GM23338 (cell line): ENCODE data around the gene ABCF1. TPM values are rescaled to one million over a fixed set of nuclear protein-coding genes. Genes with fewer than 3 reads are reported as not detected.

Experiments used
- ATAC-seq: fragments of 200-7000 bp; cut with Tn5 transposase; 3 replicates; pipeline ENCODE4 v1.9.1; 2020
- DNase-seq: peaks from one replicate; pipeline ENCODE4 v3.0.0-alpha.2; 2015; ENCODE audit warnings: low spot score
- H2AFZ ChIP-seq: fragments of 200-600 bp; sonication (generic); 2 replicates; pipeline ENCODE4 v1.8.0; 2016; ENCODE audit warnings: antibody characterized with exemption, mild to moderate bottlenecking, moderate library complexity
- H3F3A ChIP-seq: fragments of 200-600 bp; sonication (generic); replicated peaks from 2 replicates; pipeline ENCODE4 v1.8.0; 2017; ENCODE audit warnings: antibody characterized with exemption, mixed run types, low read depth
- H3K27ac ChIP-seq: fragments of 200-600 bp; sonication (generic); 2 replicates; pipeline ENCODE4 v1.6.1; 2016; ENCODE audit warnings: low read depth
- H3K27me3 ChIP-seq: fragments of 200-600 bp; sonication (generic); 2 replicates; pipeline ENCODE4 v1.8.0; 2016; ENCODE audit warnings: mild to moderate bottlenecking, mixed run types, moderate library complexity; ENCODE audit not compliant: insufficient read depth
- H3K36me3 ChIP-seq: fragments of 200-600 bp; sonication (generic); 2 replicates; pipeline ENCODE4 v1.8.0; 2016; ENCODE audit warnings: mild to moderate bottlenecking; ENCODE audit not compliant: insufficient read depth
- H3K4me1 ChIP-seq: fragments of 200-600 bp; sonication (generic); 2 replicates; pipeline ENCODE4 v1.8.0; 2016; ENCODE audit warnings: mild to moderate bottlenecking, moderate library complexity; ENCODE audit not compliant: insufficient read depth
- H3K4me2 ChIP-seq: fragments of 200-600 bp; sonication (generic); 2 replicates; pipeline ENCODE4 v1.7.1; 2017; ENCODE audit warnings: mixed run types
- H3K4me3 ChIP-seq: fragments of 200-600 bp; sonication (generic); 2 replicates; pipeline ENCODE4 v1.6.1; 2016; ENCODE audit warnings: mixed run types
- H3K79me2 ChIP-seq: fragments of 200-600 bp; sonication (generic); replicated peaks from 2 replicates; pipeline ENCODE4 v1.8.0; 2017; ENCODE audit warnings: mild to moderate bottlenecking; ENCODE audit not compliant: insufficient read depth
- H3K9me2 ChIP-seq: fragments of 200-600 bp; sonication (generic); 2 replicates; pipeline ENCODE4 v1.8.0; 2017; ENCODE audit not compliant: insufficient read depth
- H4K20me1 ChIP-seq: fragments of 200-600 bp; sonication (generic); replicated peaks from 2 replicates; pipeline ENCODE4 v1.8.0; 2017; ENCODE audit warnings: mild to moderate bottlenecking; ENCODE audit not compliant: insufficient read depth
- H3K27ac Mint-ChIP-seq: 2 replicates; pipeline ENCODE4 v1.8.0; 2020; ENCODE audit warnings: inconsistent platforms, mild to moderate bottlenecking, moderate library complexity, mixed read lengths
- H3K27me3 Mint-ChIP-seq: 3 replicates; pipeline ENCODE4 v1.8.0; 2022; ENCODE audit warnings: low read depth, mild to moderate bottlenecking, moderate library complexity, mixed read lengths, inconsistent platforms; ENCODE audit not compliant: insufficient read depth, poor library complexity
- H3K36me3 Mint-ChIP-seq: 3 replicates; pipeline ENCODE4 v1.8.0; 2021; ENCODE audit warnings: low read depth, mild to moderate bottlenecking, inconsistent platforms, moderate library complexity, mixed read lengths
- H3K4me1 Mint-ChIP-seq: 3 replicates; pipeline ENCODE4 v1.8.0; 2020; ENCODE audit warnings: mild to moderate bottlenecking, inconsistent platforms, mixed read lengths
- H3K4me3 Mint-ChIP-seq: 3 replicates; pipeline ENCODE4 v1.8.0; 2021; ENCODE audit warnings: moderate library complexity, mild to moderate bottlenecking, inconsistent platforms, mixed read lengths
- H3K9me3 Mint-ChIP-seq: 3 replicates; pipeline ENCODE4 v1.8.0; 2020; ENCODE audit warnings: moderate library complexity, mild to moderate bottlenecking, inconsistent platforms, mixed read lengths
- CREB1 ChIP-seq: fragments of 250-450 bp; sonication (Bioruptor Pico); IDR thresholded peaks from 2 replicates; pipeline ENCODE4 v1.5.0; 2020; ENCODE audit warnings: low read depth, mild to moderate bottlenecking, moderate library complexity
- EZH2 ChIP-seq: fragments of 200-600 bp; sonication (generic); IDR thresholded peaks from one replicate; pipeline ENCODE4 v1.8.0; 2017; ENCODE audit warnings: antibody characterized with exemption, mild to moderate bottlenecking, low read depth; ENCODE audit not compliant: unreplicated experiment
- EZH2phosphoT487 ChIP-seq: fragments of 200-600 bp; sonication (generic); IDR thresholded peaks from one replicate; pipeline ENCODE4 v1.8.1; 2018; ENCODE audit warnings: antibody characterized with exemption; ENCODE audit not compliant: unreplicated experiment
- JUNB ChIP-seq: IDR thresholded peaks from one replicate; pipeline ENCODE4 v1.6.1; 2016; ENCODE audit warnings: antibody characterized with exemption; ENCODE audit not compliant: unreplicated experiment
- POLR2AphosphoS5 ChIP-seq: IDR thresholded peaks from 2 replicates; pipeline ENCODE4 v1.6.1; 2016; ENCODE audit warnings: antibody characterized with exemption, low read depth
- polyA plus RNA-seq: library from polyadenylated mRNA; unstranded; fragments of >200 nt; fragmentation: Nextera tagmentation; extraction: Ambion mirVana; gene quantifications from 2 replicates; pipeline ENCODE4 v1.2.1, GENCODE V29; 2016
- total RNA-seq: library from RNA; depleted of rRNA; stranded (reverse); fragments of >200 nt; shearing (Covaris generic); gene quantifications from 2 replicates; pipeline ENCODE4 v1.2.3, GENCODE V29; 2014
- TF ChIP-seq, protein P1 (sequence below): IDR thresholded peaks from 2 replicates; pipeline ENCODE4 v1.6.1; 2016; ENCODE audit warnings: antibody characterized with exemption
- TF ChIP-seq, protein P2 (sequence below): fragments of 250-450 bp; sonication (Bioruptor Pico); IDR thresholded peaks from 2 replicates; pipeline ENCODE4 v1.5.0; 2020; ENCODE audit warnings: mild to moderate bottlenecking, moderate library complexity

Gene ABCF1
- total and polyA plus RNA-seq, 2 experiments from 2014 or later, result 92.6 to 244 TPM

- peaks cover 14% of the 10 kb centered on the region for H3K4me1 Mint-ChIP-seq
- Histone ChIP-seq H3K9me2 (no peaks in the 10 kb centered on the region), H3K27me3 (no peaks in the 10 kb centered on the region), H3K4me1 (peaks cover 14% of the 10 kb centered on the region), H3K4me2 (no peak overlapping the region), H3K36me3 (peaks cover 29% of the 10 kb centered on the region), H4K20me1 (no peaks in the 10 kb centered on the region; the same call in 1 of the 2 replicates), H3K27ac (no peak overlapping the region), H2AFZ (no peak overlapping the region), H3F3A (peaks cover 20% of the 10 kb centered on the region), H3K79me2 (peaks cover 8% of the 10 kb centered on the region), H3K4me3 (no peak overlapping the region)
- TF ChIP-seq EZH2 (no peak), JUNB (no peak), POLR2AphosphoS5 (no peak), CREB1 (no peak), EZH2phosphoT487 (no peak)
- TF ChIP-seq, protein P1, sequence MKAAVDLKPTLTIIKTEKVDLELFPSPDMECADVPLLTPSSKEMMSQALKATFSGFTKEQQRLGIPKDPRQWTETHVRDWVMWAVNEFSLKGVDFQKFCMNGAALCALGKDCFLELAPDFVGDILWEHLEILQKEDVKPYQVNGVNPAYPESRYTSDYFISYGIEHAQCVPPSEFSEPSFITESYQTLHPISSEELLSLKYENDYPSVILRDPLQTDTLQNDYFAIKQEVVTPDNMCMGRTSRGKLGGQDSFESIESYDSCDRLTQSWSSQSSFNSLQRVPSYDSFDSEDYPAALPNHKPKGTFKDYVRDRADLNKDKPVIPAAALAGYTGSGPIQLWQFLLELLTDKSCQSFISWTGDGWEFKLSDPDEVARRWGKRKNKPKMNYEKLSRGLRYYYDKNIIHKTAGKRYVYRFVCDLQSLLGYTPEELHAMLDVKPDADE, result no peak
- TF ChIP-seq, protein P2, sequence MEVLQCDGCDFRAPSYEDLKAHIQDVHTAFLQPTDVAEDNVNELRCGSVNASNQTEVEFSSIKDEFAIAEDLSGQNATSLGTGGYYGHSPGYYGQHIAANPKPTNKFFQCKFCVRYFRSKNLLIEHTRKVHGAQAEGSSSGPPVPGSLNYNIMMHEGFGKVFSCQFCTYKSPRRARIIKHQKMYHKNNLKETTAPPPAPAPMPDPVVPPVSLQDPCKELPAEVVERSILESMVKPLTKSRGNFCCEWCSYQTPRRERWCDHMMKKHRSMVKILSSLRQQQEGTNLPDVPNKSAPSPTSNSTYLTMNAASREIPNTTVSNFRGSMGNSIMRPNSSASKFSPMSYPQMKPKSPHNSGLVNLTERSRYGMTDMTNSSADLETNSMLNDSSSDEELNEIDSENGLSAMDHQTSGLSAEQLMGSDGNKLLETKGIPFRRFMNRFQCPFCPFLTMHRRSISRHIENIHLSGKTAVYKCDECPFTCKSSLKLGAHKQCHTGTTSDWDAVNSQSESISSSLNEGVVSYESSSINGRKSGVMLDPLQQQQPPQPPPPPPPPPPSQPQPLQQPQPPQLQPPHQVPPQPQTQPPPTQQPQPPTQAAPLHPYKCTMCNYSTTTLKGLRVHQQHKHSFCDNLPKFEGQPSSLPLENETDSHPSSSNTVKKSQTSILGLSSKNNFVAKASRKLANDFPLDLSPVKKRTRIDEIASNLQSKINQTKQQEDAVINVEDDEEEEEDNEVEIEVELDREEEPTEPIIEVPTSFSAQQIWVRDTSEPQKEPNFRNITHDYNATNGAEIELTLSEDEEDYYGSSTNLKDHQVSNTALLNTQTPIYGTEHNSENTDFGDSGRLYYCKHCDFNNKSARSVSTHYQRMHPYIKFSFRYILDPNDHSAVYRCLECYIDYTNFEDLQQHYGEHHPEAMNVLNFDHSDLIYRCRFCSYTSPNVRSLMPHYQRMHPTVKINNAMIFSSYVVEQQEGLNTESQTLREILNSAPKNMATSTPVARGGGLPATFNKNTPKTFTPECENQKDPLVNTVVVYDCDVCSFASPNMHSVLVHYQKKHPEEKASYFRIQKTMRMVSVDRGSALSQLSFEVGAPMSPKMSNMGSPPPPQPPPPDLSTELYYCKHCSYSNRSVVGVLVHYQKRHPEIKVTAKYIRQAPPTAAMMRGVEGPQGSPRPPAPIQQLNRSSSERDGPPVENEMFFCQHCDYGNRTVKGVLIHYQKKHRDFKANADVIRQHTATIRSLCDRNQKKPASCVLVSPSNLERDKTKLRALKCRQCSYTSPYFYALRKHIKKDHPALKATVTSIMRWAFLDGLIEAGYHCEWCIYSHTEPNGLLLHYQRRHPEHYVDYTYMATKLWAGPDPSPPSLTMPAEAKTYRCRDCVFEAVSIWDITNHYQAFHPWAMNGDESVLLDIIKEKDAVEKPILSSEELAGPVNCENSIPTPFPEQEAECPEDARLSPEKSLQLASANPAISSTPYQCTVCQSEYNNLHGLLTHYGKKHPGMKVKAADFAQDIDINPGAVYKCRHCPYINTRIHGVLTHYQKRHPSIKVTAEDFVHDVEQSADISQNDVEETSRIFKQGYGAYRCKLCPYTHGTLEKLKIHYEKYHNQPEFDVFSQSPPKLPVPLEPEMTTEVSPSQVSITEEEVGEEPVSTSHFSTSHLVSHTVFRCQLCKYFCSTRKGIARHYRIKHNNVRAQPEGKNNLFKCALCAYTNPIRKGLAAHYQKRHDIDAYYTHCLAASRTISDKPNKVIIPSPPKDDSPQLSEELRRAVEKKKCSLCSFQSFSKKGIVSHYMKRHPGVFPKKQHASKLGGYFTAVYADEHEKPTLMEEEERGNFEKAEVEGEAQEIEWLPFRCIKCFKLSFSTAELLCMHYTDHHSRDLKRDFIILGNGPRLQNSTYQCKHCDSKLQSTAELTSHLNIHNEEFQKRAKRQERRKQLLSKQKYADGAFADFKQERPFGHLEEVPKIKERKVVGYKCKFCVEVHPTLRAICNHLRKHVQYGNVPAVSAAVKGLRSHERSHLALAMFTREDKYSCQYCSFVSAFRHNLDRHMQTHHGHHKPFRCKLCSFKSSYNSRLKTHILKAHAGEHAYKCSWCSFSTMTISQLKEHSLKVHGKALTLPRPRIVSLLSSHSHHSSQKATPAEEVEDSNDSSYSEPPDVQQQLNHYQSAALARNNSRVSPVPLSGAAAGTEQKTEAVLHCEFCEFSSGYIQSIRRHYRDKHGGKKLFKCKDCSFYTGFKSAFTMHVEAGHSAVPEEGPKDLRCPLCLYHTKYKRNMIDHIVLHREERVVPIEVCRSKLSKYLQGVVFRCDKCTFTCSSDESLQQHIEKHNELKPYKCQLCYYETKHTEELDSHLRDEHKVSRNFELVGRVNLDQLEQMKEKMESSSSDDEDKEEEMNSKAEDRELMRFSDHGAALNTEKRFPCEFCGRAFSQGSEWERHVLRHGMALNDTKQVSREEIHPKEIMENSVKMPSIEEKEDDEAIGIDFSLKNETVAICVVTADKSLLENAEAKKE (CRISPR knock-in tag), result no peak
- H3K27ac Mint-ChIP-seq, result no peak overlapping the region; the same call in 1 of the 2 replicates
- ATAC-seq, result no peak
- DNase-seq, result no peak
- H3K27me3 Mint-ChIP-seq, result peaks cover 20% of the 10 kb centered on the region
- peaks cover 73% of the 10 kb centered on the region for H3K36me3 Mint-ChIP-seq
- no peaks in the 10 kb centered on the region for H3K9me3 Mint-ChIP-seq
- H3K4me3 Mint-ChIP-seq, result no peak overlapping the region
Measured at GRCh38 chr6:30625511-30625910, 54.3 kb downstream of the ABCF1 start.
